Measurements from ENCODE around the gene WDR20. TPM values are rescaled to one million over a fixed set of nuclear protein-coding genes. Genes with fewer than 3 reads are reported as not detected.

WDR20 gene
- polyA plus RNA-seq, 1 donor (not counting 4 experiments of a cell fraction or from before 2014, with no cell fraction given): 24.5 TPM

DNA sequence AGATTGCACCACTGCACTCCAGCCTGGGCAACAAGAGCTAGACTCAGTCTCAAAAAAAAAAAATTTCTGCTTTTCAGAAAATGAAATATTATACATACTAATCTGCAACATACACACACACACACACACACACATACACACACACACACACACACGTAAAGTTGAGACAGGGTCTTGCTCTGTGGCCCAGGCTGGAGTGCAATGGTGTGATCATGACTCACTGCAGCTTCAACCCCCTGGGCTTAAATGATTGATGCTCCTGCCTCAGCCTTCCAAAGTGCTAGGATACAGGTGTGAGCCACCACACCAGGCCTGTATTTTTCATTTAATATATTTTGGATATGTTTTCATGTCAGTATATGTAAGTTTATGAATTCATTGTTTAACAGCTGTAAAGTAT, 18.8 kb upstream of the WDR20 start:
- no peak overlapping the region for H3K4me2 ChIP-seq (ENCODE audit: control insufficient read depth, extremely low read depth, insufficient read depth, low read depth, low read length)
- no peaks in the 10 kb centered on the region for H3K79me2 ChIP-seq (ENCODE audit: control insufficient read depth, insufficient read depth, low read length)
- FAIRE-seq: no peak
- dilution Hi-C loops (cut with MboI; ENCODE audit: extremely low pct_ligation_motif_present, low sequenced_read_pairs): no loop called here
- H3K9me1 ChIP-seq (ENCODE audit: control insufficient read depth, extremely low read depth, insufficient read depth, low read length): no peaks in the 10 kb centered on the region
- no peaks in the 10 kb centered on the region for H3K27me3 ChIP-seq (ENCODE audit: control insufficient read depth, extremely low read depth, insufficient read depth, low read length)
- peaks cover 8% of the 10 kb centered on the region for H3K4me1 ChIP-seq (ENCODE audit: control insufficient read depth, extremely low read depth, insufficient read depth, low read length)
- no peak for DNase-seq (ENCODE audit: low read depth, low spot score)
- H2AFZ ChIP-seq (ENCODE audit: control insufficient read depth, low read length): no peak overlapping the region
- H3K9ac ChIP-seq (ENCODE audit: control insufficient read depth, extremely low read depth, insufficient read depth, low read length): no peak overlapping the region
- no peak overlapping the region for H3K27ac ChIP-seq (ENCODE audit: control insufficient read depth, insufficient read depth, low read length)
- H3K9me3 ChIP-seq (ENCODE audit: control insufficient read depth, low read depth, low read length): peaks cover 2% of the 10 kb centered on the region
- H3K4me3 ChIP-seq (ENCODE audit: control insufficient read depth in 2 of 3, extremely low read depth in 1 of 3, insufficient read depth in 2 of 3, low read depth in 1 of 3, low read length in 3 of 3): no peak overlapping the region
- TF ChIP-seq EZH2 (IDR thresholded peaks at IDR 0.05; ENCODE audit: low read length): no peak
- no peak for TF ChIP-seq CTCF (optimal IDR thresholded peaks at IDR 0.05 in 1 of 3, IDR thresholded peaks at IDR 0.05 in 1 of 3, conservative IDR thresholded peaks at IDR 0.05 in 1 of 3; ENCODE audit: extremely low read depth in 1 of 3, insufficient read depth in 2 of 3, low read length in 3 of 3)
- no peaks in the 10 kb centered on the region for H4K20me1 ChIP-seq (ENCODE audit: control insufficient read depth, extremely low read depth, insufficient read depth, low read length)
- no peaks in the 10 kb centered on the region for H3K36me3 ChIP-seq (ENCODE audit: control insufficient read depth in 2 of 2, extremely low read depth in 1 of 2, insufficient read depth in 2 of 2, low read length in 2 of 2)

GRCh38 chr14:102121567-102121966, 18.1 kb upstream of the WDR20 start:
- FAIRE-seq: no peak
- no peaks in the 10 kb centered on the region for H3K79me2 ChIP-seq (ENCODE audit: control insufficient read depth, insufficient read depth, low read length)
- H3K4me1 ChIP-seq (ENCODE audit: control insufficient read depth, extremely low read depth, insufficient read depth, low read length): peaks cover 15% of the 10 kb centered on the region
- no peak for DNase-seq (ENCODE audit: low read depth, low spot score)
- dilution Hi-C loops (cut with MboI; ENCODE audit: extremely low pct_ligation_motif_present, low sequenced_read_pairs): no loop called here
- no peak for TF ChIP-seq CTCF (optimal IDR thresholded peaks at IDR 0.05 in 1 of 3, IDR thresholded peaks at IDR 0.05 in 1 of 3, conservative IDR thresholded peaks at IDR 0.05 in 1 of 3; ENCODE audit: extremely low read depth in 1 of 3, insufficient read depth in 2 of 3, low read length in 3 of 3)
- TF ChIP-seq EZH2 (IDR thresholded peaks at IDR 0.05; ENCODE audit: low read length): no peak
- no peaks in the 10 kb centered on the region for H3K27me3 ChIP-seq (ENCODE audit: control insufficient read depth, extremely low read depth, insufficient read depth, low read length)
- H3K9me1 ChIP-seq (ENCODE audit: control insufficient read depth, extremely low read depth, insufficient read depth, low read length): no peaks in the 10 kb centered on the region
- no peak overlapping the region for H2AFZ ChIP-seq (ENCODE audit: control insufficient read depth, low read length)
- H3K9ac ChIP-seq (ENCODE audit: control insufficient read depth, extremely low read depth, insufficient read depth, low read length): no peak overlapping the region
- H4K20me1 ChIP-seq (ENCODE audit: control insufficient read depth, extremely low read depth, insufficient read depth, low read length): no peaks in the 10 kb centered on the region
- no peak overlapping the region for H3K27ac ChIP-seq (ENCODE audit: control insufficient read depth, insufficient read depth, low read length)
- no peak overlapping the region for H3K4me3 ChIP-seq (ENCODE audit: control insufficient read depth in 2 of 3, extremely low read depth in 1 of 3, insufficient read depth in 2 of 3, low read depth in 1 of 3, low read length in 3 of 3)
- H3K4me2 ChIP-seq (ENCODE audit: control insufficient read depth, extremely low read depth, insufficient read depth, low read depth, low read length): no peak overlapping the region
- H3K9me3 ChIP-seq (ENCODE audit: control insufficient read depth, low read depth, low read length): peaks cover 2% of the 10 kb centered on the region
- H3K36me3 ChIP-seq (ENCODE audit: control insufficient read depth in 2 of 2, extremely low read depth in 1 of 2, insufficient read depth in 2 of 2, low read length in 2 of 2): no peaks in the 10 kb centered on the region
